NCI-H1092 treated with DMSO at 0.1 percent for 48 hours (cell line): Measurements from ENCODE around the gene ZFYVE1.
A peak's percentile ranks its signal among the peaks of the same experiment; 100 is the strongest.
"Not testable (repeated sequence)": the region's sequence is repeated elsewhere in the genome, so short reads cannot be mapped to it uniquely, and the experiment has no call there.

Experiments used
- DNase-seq: peaks from one replicate; lab custom pipeline; 2025; lab: John Stamatoyannopoulos, UW

The ZFYVE1 gene

DNA sequence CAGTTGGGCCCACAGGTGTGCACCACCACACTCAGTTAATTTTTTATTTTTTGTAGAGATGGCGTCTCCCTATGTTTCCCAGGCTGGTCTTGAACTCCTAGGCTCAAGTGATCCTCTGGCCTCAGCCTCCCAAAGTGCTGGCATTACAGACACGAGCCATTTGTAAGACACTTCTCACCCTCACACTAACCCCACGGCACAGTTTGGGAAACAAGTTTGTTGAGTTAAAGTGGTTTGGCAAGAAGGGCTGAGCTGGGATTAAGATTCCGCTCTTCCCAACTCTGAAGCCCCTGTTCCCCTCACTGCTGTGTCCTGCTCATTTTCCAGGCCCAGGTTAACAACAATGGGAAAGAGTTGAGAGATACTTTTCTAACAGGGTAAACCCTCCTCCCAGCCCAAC, 65.9 kb downstream of the ZFYVE1 start:
- not testable (repeated sequence) for DNase-seq

DNA sequence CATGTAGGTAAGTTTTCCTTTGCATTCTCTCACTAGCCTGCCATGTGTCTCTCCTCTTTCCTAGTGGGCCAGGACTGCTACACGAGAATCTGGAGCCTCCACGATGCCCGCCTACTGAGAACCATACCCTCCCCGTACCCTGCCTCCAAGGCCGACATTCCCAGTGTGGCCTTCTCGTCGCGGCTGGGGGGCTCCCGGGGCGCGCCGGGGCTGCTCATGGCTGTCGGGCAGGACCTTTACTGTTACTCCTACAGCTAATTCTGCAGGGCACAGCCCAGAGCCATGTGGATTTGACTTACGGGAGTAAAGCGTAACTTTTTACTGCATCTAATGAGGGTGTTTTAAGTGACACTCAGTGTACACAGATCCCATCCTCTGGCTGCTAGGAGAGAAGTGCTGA, 68.4 kb downstream of the ZFYVE1 start:
- no peak for DNase-seq

DNA sequence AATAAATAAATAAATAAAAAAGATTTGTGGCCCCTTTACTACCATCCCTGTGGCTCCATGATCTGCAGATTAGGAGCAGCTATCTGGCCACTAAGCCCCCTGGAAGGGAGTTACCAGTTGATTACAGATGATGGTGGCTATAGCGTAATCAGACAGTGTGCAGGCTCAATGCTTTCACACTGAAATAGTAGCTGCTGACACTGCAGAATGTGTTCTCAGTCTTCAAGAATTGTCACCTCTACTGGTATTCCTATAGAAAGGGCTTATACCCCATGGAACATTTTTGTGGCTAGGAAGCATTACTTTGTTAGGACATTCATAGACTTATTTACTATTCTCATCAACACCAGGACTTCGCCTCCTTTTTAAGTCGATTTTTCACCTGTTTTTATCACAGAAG, 69.7 kb downstream of the ZFYVE1 start:
- no peak for DNase-seq

DNA sequence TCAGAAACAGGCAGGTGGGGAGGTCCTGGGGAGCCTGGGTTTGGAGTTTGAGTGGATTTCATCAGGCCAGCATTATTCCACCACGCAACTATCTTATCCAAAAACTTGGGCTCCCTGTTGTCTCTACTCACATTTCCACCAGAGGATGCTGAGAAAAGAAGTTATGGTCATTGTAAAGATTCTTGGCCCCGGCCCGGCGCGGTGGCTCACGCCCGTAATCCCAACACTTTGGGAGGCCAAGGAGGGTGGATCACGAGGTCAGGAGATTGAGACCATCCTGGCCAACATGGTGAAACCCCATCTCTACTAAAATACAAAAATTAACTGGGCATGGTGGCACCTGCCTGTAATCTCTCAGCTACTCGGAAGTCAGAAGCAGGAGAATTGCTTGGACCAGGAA, 70.2 kb downstream of the ZFYVE1 start:
- not testable (repeated sequence) for DNase-seq

DNA sequence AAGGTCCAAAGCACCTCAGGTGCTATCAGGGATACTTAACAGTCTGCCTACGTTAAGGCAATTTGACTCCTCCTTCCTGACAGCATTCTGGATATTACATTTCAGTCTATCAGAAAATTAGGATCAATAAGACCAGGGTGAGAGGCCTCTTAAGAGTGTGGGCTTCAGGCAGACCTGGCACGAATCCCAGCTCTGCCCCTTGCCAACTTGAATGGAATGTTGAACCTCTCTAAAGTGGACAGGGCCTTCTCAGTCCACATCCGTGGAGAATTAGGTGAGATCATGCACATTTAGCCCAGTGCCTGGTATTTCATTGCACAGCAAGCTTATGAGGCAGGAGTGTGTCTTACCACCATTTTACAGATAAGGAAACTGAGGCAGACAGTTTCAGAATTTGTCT, 74.7 kb downstream of the ZFYVE1 start:
- DNase-seq: no peak

DNA sequence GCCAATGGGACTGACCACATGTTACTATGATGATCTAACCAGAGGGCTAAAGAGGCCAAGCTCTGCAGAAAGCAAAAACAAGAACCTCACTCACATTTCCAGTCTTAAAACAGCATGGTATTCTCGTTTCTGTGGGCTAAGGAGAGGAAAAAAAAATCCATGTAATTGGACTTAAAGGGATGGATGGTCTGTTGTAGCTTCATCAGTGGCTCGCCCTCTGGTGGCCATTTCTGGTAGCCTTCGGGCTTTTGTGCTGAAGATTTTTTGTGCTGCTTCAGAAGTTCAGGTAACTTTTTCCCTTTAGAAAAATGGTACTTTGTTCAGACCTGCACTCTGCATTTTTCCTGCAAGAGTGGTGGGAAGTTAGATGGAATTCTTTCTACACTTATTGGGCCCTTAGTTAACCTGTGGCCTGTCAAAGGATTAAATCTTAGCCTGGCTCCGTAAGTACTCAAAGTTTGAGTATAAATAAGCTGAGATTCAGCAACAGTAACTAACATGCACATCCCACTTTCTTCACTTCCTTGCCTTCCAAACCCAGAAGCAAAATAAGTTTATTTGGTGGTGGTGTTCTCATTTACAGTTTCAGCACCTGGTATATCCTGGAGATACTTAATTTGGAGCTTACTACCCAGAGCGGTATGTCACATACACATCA, 78.3 kb downstream of the ZFYVE1 start:
- DNase-seq: peak; percentile 23

DNA sequence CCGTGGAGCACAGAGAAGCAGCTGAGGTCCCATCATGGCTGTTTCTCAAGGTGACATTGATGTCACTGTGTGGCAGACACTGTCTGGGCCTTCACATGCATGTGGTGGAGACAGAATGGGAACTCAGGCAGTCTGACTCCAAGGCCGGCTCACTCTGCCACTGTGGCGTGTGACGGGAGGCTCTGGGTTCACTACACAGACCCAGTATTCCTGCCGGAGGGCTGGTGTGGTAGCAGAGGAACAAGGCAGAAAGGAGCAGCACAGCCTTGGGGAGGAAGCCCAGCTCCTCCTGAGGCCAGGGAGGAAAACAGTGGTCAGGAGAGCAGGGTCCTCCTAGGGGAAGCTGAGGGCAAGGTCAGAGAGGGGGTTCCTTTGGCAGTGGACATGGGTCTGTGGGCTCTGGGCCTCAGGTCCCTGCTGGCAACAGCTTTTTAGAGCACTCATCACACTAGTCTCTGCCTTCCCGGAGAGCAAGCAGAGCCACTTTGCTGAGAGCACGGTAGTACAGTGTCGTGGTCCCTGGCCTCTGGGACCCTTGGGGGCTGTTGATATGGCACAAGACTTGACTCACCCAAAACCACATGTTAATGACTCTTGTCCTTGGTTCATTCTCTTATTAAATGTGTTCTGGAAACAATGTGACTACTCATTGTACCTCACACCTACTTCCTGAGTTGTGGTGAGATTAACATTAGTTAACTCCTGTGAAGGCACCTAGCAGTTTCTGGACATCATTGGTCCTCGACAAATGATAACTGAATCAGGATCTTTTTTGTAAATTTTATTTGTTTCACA, 79.3 kb downstream of the ZFYVE1 start:
- DNase-seq: no peak

DNA sequence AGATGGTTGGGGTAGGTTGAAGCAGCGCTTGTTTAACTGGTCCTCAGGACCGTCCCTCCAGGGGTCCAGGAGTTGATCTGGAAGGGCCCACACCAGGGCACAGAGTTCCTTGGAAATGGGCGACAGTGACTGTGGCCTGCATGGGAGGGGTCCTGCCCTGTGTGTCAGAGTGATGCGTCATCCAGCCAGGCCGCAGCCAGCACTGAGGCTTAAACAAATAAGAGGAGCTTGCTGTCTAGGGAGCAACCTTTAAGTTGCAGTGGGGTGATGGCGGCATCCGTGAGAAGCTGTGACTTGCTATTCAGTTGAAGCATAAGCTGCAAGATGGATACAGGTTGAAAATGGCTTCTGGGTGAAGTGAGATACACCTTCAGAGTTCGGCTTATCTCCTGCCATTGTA, 80.4 kb downstream of the ZFYVE1 start:
- no peak for DNase-seq

DNA sequence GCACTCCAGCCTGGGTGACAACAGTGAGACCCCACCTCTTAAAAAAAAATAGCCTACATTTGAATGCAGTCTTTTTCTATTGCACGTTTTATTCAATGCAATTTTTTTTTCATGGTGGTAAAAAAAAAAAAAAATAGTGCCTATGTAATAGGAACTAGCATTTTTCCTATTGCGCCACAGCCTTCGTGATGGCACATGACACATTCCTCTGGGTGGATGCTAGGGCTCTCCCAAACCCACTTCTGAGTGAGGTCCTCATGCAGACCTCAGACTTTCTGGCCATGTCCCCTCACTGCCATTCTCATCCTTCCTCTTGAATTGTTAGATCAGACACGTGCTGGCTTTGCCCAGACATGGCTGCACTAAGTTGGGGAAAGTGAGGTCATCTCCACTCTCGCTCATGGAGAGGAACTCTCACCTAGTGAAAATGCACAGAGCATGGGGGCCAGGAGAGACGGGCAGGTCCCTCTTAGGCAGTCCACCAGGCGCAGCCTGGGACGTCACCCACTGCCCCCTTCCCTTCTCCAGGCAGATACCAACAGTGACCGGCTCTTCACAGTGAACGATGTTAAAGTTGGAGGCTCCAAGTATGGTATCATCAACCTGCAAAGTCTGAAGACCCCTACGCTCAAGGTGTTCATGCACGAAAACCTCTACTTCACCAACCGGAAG, 81.4 kb downstream of the ZFYVE1 start:
- DNase-seq: no peak

DNA sequence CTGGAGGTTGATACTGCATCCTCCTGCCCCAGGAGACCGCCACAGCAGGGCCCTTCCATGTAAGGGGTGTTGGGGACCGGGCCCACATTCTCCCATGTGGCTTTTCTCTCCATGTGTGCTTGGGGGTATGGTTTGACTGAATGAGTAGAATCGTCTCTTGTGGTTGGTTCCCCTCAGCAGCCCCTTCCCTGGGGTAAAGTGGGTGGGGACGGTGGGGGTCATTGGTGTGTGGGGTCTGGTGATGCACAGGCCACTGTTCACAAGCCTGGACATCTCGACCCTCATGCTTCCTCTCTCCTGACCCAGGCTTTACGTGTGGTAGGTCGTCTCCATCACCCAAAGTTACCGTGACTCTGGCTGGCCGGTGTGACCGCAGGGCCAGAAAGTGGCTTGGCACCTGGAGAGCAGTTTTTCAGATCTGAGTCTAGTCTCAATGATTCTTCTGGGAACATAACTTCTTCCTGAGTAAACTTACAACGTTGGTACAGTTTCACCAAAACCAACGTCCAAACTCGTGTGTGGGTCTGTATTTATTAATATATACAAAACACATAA, 83.0 kb downstream of the ZFYVE1 start:
- DNase-seq: no peak

DNA sequence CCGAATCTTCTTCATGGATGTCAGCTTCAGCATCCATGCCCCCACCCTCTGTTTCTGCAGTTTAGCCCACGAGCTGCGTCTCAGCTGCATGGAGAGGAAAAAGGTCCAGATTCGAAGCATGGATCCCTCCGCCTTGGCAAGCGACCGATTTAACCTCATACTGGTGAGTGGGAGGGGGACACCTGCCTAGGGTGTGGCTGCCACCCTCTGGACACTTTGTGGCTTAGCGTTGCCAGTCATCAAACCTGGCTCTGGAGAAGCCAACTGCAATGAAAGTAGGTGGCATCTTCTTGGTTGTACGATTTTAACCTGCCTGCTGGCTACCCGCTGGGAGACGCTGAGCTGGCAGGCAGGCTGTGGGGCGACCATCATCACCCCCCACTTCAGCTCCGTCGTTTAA, 84.0 kb downstream of the ZFYVE1 start:
- DNase-seq: no peak

DNA sequence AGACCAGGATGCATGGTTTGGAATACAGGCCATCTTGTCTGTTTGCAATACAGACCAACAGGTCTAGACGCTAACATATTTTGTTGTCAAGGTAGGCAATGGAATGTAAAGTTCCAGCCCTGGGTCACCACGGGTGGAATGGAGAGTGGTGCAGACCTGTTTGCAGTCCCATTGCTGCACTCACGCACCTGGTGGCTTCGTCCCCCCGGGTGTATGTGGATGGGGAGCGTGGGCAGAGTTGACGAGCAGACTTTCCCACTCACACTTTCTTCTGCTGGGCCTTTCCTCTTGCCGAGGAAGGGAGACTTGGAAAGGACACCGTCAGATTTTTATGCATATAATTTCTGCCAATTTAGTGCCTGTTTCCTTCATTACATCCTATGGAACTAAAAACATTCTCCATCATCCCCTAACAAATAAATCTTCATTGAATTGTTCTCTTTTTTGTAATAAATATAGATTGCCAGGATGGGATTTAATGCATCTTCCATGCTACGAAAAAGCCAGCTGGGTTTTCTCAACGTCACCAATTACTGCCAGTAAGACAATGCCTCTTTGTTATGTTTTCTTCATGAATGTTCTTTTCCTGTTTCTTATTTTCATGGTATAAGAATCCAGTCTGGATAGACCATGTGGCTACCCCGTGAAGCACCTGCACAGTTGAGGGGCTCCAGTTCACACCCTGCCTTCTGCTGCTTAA, 85.5 kb downstream of the ZFYVE1 start:
- no peak for DNase-seq

DNA sequence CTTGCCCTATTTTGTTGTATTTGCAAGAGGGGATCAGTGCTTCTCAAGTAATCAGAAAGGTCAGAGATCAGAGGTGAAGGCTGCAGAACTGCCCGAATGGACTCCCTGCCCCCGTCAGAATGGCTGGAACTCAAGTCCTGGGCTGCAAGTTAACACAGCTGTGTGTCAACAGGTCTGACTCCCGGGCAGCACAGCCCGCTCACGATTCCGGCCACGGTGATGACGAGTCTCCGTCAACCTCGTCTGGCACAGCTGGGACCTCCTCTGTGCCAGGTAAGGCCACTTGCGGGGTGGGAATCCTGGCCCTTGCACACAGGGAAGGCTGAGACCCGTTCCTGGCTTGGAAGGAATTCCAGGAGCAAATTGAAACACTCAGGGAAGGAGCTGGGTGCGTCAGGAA, 87.3 kb downstream of the ZFYVE1 start:
- DNase-seq: no peak

DNA sequence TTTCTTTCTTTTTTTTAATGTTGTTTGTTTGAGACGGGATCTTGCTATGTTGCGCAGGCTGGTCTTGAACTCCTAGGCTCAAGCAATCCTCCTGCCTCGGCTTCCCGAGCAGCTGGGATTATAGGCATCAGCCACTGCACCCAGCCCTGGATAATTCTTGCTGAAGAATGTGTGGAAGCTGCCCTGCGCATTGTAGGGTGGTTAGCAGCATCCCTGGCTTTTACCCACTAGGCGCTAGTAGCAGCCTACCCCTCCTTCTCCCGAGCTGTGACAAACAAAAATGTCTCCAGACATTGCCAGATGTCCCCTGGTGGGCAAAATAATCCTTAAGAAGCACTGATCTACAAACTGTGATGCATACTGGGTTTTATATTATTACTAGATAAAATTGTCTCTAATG, 94.0 kb downstream of the ZFYVE1 start:
- DNase-seq: no peak

DNA sequence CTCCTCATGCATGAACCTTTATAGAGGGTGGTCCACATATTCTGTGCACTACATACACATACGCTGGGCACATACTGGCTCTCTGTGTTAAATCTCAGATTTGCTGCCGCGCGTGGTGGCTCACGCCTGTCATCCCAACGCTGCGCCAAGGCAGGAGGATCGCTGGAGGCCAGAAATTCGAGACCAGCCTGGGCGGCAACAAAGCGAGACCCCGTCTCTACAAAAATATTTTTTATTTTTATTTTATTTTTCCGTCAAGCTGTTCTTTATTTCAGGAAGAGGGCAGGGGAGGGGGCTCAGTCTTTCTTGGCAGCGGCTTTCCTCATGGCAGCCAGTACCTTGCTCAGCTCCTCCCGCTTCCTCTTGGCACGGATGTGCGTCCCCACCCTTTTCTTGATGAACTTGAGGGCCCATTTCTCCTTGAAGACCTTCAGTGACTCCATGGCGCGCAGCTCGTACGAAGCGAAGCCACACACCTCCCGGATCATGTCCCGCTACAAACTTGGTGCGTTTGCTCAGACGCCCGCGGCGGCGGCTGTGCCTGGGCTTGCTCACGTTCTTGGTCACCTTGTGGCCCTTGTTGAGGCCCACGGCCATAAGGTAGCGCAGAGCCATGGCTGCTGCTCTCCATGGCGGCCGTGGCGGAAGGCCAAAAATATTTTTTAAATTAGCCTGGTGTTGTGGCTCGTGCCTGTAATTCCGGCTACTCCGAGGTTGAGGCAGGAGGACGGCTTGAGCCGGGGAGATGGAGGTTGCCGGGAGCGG, 97.4 kb downstream of the ZFYVE1 start:
- no peak for DNase-seq

DNA sequence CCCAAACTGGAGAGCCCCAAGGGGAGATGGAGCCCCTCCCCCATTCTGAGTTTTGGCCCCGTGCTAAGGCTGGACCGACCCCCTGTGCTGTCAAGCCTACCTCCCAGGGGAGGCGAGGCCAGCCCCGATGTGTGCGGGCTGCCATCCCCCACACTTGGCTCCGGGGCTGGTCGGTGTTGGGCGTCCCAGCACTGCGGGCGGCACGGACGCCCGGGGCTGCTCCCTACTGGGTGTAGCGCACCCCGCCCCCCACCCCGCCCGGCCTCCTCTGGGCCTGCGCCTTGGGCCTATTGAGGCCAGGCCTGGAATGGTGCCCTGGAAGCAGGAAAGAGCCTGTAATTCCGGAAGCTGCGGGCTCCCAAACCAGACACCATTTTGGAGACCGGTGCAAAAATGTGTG, 98.0 kb downstream of the ZFYVE1 start:
- no peak for DNase-seq

DNA sequence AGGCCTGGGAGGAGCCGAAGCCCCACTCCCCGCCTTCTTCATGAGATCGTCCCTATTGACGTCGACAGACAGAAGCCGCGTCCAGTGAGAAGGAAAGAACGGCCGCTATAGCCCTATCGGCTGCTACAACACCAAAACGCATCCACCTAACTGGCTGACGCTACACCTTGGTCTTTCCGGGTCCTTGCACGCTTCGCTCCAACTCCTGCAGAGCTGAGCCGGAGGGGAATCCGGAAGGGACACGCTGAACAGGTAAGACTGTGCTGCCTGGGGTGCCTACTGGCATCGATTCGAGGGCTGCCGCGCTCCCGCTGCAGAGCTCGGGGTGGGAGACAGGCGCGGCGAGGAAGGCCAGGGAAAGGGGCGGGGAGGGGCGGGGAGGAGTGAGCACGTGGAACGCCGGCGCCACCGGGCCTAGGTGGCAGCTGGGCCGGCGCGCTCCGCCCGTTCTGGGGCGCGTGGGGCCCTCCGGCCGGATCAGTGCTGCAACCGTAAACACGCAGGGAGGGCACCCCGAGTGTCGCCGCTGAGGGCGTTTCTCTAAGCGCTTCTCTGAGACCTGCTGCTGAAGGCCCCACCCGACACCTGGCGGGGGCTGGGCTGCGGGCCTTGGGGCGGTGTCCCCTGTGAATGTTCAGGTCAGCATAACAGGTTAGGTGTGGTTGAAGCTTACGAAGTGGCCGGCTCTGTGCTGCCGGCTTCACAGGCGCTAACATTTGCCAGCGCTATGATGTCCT, 100.4 kb downstream of the ZFYVE1 start, which contains the start of gene DCAF4:
DCAF4 (plus strand) TSS at position 173 of the 737 bp plus-strand sequence. CDS start 11,515 bp downstream, outside the sequence.
- peak; percentile 96 for DNase-seq

DNA sequence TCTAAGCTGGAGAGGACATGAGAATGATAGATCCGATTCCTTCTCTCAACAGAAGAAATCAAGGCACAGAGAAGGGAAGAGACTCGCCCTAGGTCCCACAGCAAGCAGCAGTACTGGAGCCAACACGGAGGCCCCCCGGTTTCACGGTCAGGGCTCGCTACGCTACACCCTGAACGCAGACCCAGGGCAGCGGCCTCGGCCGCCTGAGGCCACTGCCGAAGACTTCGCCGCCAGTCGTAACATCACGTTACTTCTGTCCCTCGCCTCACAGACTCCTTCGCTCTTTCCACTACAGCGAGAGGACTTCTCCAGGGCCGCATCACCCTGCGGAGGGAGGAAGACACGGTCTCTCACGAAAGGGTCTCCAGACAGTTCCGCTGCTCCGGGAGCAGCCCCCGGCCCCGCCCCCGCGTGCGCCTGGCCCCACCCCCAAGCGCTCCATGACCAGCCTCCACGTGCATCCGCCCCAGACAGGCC, 101.1 kb downstream of the ZFYVE1 start:
- DNase-seq: no peak

DNA sequence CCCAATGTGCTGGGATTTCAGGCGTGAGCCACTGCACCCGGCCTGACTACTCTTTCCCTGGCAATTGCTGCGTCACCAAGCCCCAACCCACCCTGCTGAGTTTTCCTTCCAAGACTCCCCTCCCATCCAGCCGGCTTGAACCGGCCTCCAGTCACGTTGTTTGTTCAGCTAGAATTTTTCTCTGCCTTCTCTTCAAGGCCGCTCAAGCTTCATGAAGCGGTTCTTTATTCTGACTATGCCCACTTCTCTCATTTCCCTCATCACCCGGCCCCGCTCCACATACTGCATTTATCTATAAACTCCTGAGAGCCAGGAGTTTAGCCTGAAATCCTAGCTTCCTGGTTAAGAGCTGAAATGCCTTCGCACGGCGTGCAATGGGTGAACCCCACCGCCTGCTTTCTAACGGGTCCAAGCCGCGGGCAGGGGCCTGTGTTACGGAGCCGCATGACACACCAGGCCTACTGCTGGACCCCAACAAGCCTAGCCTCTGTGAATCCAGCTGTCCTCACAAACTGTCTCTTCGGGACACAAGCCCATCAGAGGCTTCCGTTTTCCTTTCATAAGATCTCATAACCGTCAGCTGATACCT, 101.6 kb downstream of the ZFYVE1 start:
- DNase-seq: no peak

DNA sequence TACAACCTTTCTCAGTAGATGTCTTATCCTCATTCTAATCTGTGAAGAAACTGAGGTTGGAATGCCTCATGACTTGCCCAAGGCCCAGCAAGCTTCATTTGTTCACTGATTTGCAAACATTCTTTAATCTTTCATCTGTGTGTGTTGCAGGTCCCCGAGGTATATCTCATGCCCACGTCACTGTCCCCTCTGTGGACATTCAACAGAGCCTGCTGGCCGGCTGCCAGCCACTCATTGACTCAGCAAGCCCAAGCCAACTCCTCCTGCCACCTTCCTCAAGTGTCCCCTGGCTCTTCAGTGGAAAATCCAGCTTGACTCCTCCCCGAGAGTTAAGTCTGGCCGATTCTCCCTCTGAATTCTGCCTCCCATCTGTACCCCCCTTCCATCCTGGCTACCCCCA, 102.6 kb downstream of the ZFYVE1 start:
- peak; percentile 11 for DNase-seq
